ENCODE measurements around the gene GRID1.
A peak's percentile ranks its signal among the peaks of the same experiment; 100 is the strongest.

The GRID1 gene

GRCh38 chr10:86393862-86394455 lies 27.4 kb upstream of the GRID1 start:
- Histone ChIP-seq H4K5ac (ENCODE audit: low read length) (no peak overlapping the region), H2BK5ac (ENCODE audit: low read length) (no peak overlapping the region), H3K4ac (ENCODE audit: low read depth, low read length) (no peak overlapping the region), H3K4me2 (ENCODE audit: low read length) (no peak overlapping the region), H3K23ac (ENCODE audit: low read length) (no peak overlapping the region), H3K27me3 (ENCODE audit: insufficient read depth, low read length, poor library complexity) (no peaks in the 10 kb centered on the region), H3K4me3 (ENCODE audit: low read length) (no peak overlapping the region), H2BK120ac (ENCODE audit: low read depth, low read length) (no peak overlapping the region), H3K4me1 (ENCODE audit: control insufficient read depth, low read depth, low read length) (no peaks in the 10 kb centered on the region), H4K8ac (ENCODE audit: low read depth, low read length) (no peak overlapping the region), H3K9ac (ENCODE audit: low read length) (no peak overlapping the region), H3K36me3 (ENCODE audit: control insufficient read depth, insufficient read depth, low read length) (no peaks in the 10 kb centered on the region), H3K56ac (ENCODE audit: low read length) (no peak overlapping the region), H2BK15ac (replicated peaks; ENCODE audit: low read depth) (no peak overlapping the region), H3K79me2 (ENCODE audit: control insufficient read depth, insufficient read depth, low read length) (no peaks in the 10 kb centered on the region), H3K79me1 (ENCODE audit: low read length) (no peaks in the 10 kb centered on the region), H3K27ac (ENCODE audit: low read depth, low read length) (no peak overlapping the region), H3K18ac (ENCODE audit: low read length) (no peak overlapping the region), H2AK5ac (ENCODE audit: low read length) (no peak overlapping the region)
- no peak for DNase-seq
- WGBS (ENCODE audit: extremely low coverage, insufficient coverage, low lambda C conversion rate) = no CpG with 5 or more reads among the region's 10 CpGs

GRCh38 chr10:86393362-86393761 lies 26.8 kb upstream of the GRID1 start:
- no peak overlapping the region for H3K4me2 ChIP-seq (ENCODE audit: low read length)
- H3K79me1 ChIP-seq (ENCODE audit: low read length) = no peaks in the 10 kb centered on the region
- H4K8ac ChIP-seq (ENCODE audit: low read depth, low read length) = no peak overlapping the region
- no peak overlapping the region for H3K9ac ChIP-seq (ENCODE audit: low read length)
- no peaks in the 10 kb centered on the region for H3K79me2 ChIP-seq (ENCODE audit: control insufficient read depth, insufficient read depth, low read length)
- no peak overlapping the region for H2BK5ac ChIP-seq (ENCODE audit: low read length)
- H3K36me3 ChIP-seq (ENCODE audit: control insufficient read depth, insufficient read depth, low read length) = no peaks in the 10 kb centered on the region
- no peak overlapping the region for H2AK5ac ChIP-seq (ENCODE audit: low read length)
- H3K27me3 ChIP-seq (ENCODE audit: insufficient read depth, low read length, poor library complexity) = no peaks in the 10 kb centered on the region
- H3K4me3 ChIP-seq (ENCODE audit: low read length) = no peak overlapping the region
- no peak overlapping the region for H3K4ac ChIP-seq (ENCODE audit: low read depth, low read length)
- H3K27ac ChIP-seq (ENCODE audit: low read depth, low read length) = no peak overlapping the region
- H2BK15ac ChIP-seq (replicated peaks; ENCODE audit: low read depth) = no peak overlapping the region
- no peak overlapping the region for H3K23ac ChIP-seq (ENCODE audit: low read length)
- no peaks in the 10 kb centered on the region for H3K4me1 ChIP-seq (ENCODE audit: control insufficient read depth, low read depth, low read length)
- WGBS (ENCODE audit: extremely low coverage, insufficient coverage, low lambda C conversion rate) = no CpG with 5 or more reads among the region's 9 CpGs
- H2BK120ac ChIP-seq (ENCODE audit: low read depth, low read length) = no peak overlapping the region
- no peak for DNase-seq
- H4K5ac ChIP-seq (ENCODE audit: low read length) = no peak overlapping the region
- no peak overlapping the region for H3K18ac ChIP-seq (ENCODE audit: low read length)
- no peak overlapping the region for H3K56ac ChIP-seq (ENCODE audit: low read length)

- no peak overlapping the region for H3K56ac ChIP-seq (ENCODE audit: low read length)
- no peak overlapping the region for H3K27ac ChIP-seq (ENCODE audit: low read depth, low read length)
- H4K5ac ChIP-seq (ENCODE audit: low read length) = no peak overlapping the region
- H4K8ac ChIP-seq (ENCODE audit: low read depth, low read length) = no peak overlapping the region
- no peak for DNase-seq
- no CpG with 5 or more reads among the region's 7 CpGs for WGBS (ENCODE audit: extremely low coverage, insufficient coverage, low lambda C conversion rate)
- no peaks in the 10 kb centered on the region for H3K79me1 ChIP-seq (ENCODE audit: low read length)
- no peak overlapping the region for H3K4me2 ChIP-seq (ENCODE audit: low read length)
- H3K4me1 ChIP-seq (ENCODE audit: control insufficient read depth, low read depth, low read length) = no peaks in the 10 kb centered on the region
- H3K79me2 ChIP-seq (ENCODE audit: control insufficient read depth, insufficient read depth, low read length) = no peaks in the 10 kb centered on the region
- H2BK15ac ChIP-seq (replicated peaks; ENCODE audit: low read depth) = no peak overlapping the region
- H2BK120ac ChIP-seq (ENCODE audit: low read depth, low read length) = no peak overlapping the region
- H3K18ac ChIP-seq (ENCODE audit: low read length) = no peak overlapping the region
- no peaks in the 10 kb centered on the region for H3K36me3 ChIP-seq (ENCODE audit: control insufficient read depth, insufficient read depth, low read length)
- no peak overlapping the region for H3K9ac ChIP-seq (ENCODE audit: low read length)
- H3K23ac ChIP-seq (ENCODE audit: low read length) = no peak overlapping the region
- no peak overlapping the region for H3K4ac ChIP-seq (ENCODE audit: low read depth, low read length)
- no peak overlapping the region for H2AK5ac ChIP-seq (ENCODE audit: low read length)
- no peaks in the 10 kb centered on the region for H3K27me3 ChIP-seq (ENCODE audit: insufficient read depth, low read length, poor library complexity)
- no peak overlapping the region for H3K4me3 ChIP-seq (ENCODE audit: low read length)
- no peak overlapping the region for H2BK5ac ChIP-seq (ENCODE audit: low read length)
Measured at GRCh38 chr10:86392723-86393094, 26.1 kb upstream of the GRID1 start.

GRCh38 chr10:86391986-86392722 lies 25.6 kb upstream of the GRID1 start:
- no peaks in the 10 kb centered on the region for H3K27me3 ChIP-seq (ENCODE audit: insufficient read depth, low read length, poor library complexity)

GRCh38 chr10:86391236-86391840 lies 24.7 kb upstream of the GRID1 start:
- H3K4ac ChIP-seq (ENCODE audit: low read depth, low read length) = no peak overlapping the region
- no peak overlapping the region for H3K18ac ChIP-seq (ENCODE audit: low read length)
- no peak overlapping the region for H2BK5ac ChIP-seq (ENCODE audit: low read length)
- no peak overlapping the region for H2BK15ac ChIP-seq (replicated peaks; ENCODE audit: low read depth)
- H3K36me3 ChIP-seq (ENCODE audit: control insufficient read depth, insufficient read depth, low read length) = no peaks in the 10 kb centered on the region
- H2AK5ac ChIP-seq (ENCODE audit: low read length) = no peak overlapping the region
- H3K9ac ChIP-seq (ENCODE audit: low read length) = no peak overlapping the region
- H4K8ac ChIP-seq (ENCODE audit: low read depth, low read length) = no peak overlapping the region
- no peak overlapping the region for H3K4me3 ChIP-seq (ENCODE audit: low read length)
- no peak overlapping the region for H2BK120ac ChIP-seq (ENCODE audit: low read depth, low read length)
- H3K4me2 ChIP-seq (ENCODE audit: low read length) = no peak overlapping the region
- no peak overlapping the region for H3K27ac ChIP-seq (ENCODE audit: low read depth, low read length)
- no peak for DNase-seq
- H3K23ac ChIP-seq (ENCODE audit: low read length) = peak overlapping the region; percentile 74
- no peaks in the 10 kb centered on the region for H3K27me3 ChIP-seq (ENCODE audit: insufficient read depth, low read length, poor library complexity)
- no peaks in the 10 kb centered on the region for H3K4me1 ChIP-seq (ENCODE audit: control insufficient read depth, low read depth, low read length)
- WGBS (ENCODE audit: extremely low coverage, insufficient coverage, low lambda C conversion rate) = no CpG with 5 or more reads among the region's 8 CpGs
- H3K56ac ChIP-seq (ENCODE audit: low read length) = no peak overlapping the region
- no peaks in the 10 kb centered on the region for H3K79me1 ChIP-seq (ENCODE audit: low read length)
- no peak overlapping the region for H4K5ac ChIP-seq (ENCODE audit: low read length)
- H3K79me2 ChIP-seq (ENCODE audit: control insufficient read depth, insufficient read depth, low read length) = no peaks in the 10 kb centered on the region

More at GRCh38 chr10:86391986-86392722, 25.6 kb upstream of the GRID1 start:
- Histone ChIP-seq H3K79me2 (ENCODE audit: control insufficient read depth, insufficient read depth, low read length) (no peaks in the 10 kb centered on the region), H3K4ac (ENCODE audit: low read depth, low read length) (no peak overlapping the region), H2AK5ac (ENCODE audit: low read length) (no peak overlapping the region), H2BK15ac (replicated peaks; ENCODE audit: low read depth) (no peak overlapping the region), H3K9ac (ENCODE audit: low read length) (no peak overlapping the region), H3K23ac (ENCODE audit: low read length) (peak overlapping the region; percentile 24), H3K56ac (ENCODE audit: low read length) (no peak overlapping the region), H2BK120ac (ENCODE audit: low read depth, low read length) (no peak overlapping the region), H3K18ac (ENCODE audit: low read length) (no peak overlapping the region), H3K79me1 (ENCODE audit: low read length) (no peaks in the 10 kb centered on the region), H4K5ac (ENCODE audit: low read length) (no peak overlapping the region), H2BK5ac (ENCODE audit: low read length) (no peak overlapping the region), H3K36me3 (ENCODE audit: control insufficient read depth, insufficient read depth, low read length) (no peaks in the 10 kb centered on the region), H3K4me3 (ENCODE audit: low read length) (no peak overlapping the region), H3K27ac (ENCODE audit: low read depth, low read length) (no peak overlapping the region), H3K4me2 (ENCODE audit: low read length) (no peak overlapping the region), H3K4me1 (ENCODE audit: control insufficient read depth, low read depth, low read length) (no peaks in the 10 kb centered on the region), H4K8ac (ENCODE audit: low read depth, low read length) (no peak overlapping the region)
- DNase-seq = no peak
- WGBS (ENCODE audit: extremely low coverage, insufficient coverage, low lambda C conversion rate) = no CpG with 5 or more reads among the region's 12 CpGs
